Anterior cingulate cortex (tissue), 58 donors: ENCODE data around the gene TNS4.
A peak's percentile ranks its signal among the peaks of the same experiment; 100 is the strongest.

Source experiments
- DNase-seq, 58 donors: peaks; one replicate each; lab custom pipeline; 2025; lab: John Stamatoyannopoulos, UW

TNS4 gene

GRCh38 chr17:40496634-40497420, 4.6 kb downstream of the TNS4 start:
- no peak for DNase-seq

GRCh38 chr17:40496170-40496569, 5.3 kb downstream of the TNS4 start:
- DNase-seq = no peak

GRCh38 chr17:40495140-40495539, 6.3 kb downstream of the TNS4 start:
- no peak for DNase-seq

GRCh38 chr17:40493697-40494096, 7.7 kb downstream of the TNS4 start:
- DNase-seq = no peak

DNA sequence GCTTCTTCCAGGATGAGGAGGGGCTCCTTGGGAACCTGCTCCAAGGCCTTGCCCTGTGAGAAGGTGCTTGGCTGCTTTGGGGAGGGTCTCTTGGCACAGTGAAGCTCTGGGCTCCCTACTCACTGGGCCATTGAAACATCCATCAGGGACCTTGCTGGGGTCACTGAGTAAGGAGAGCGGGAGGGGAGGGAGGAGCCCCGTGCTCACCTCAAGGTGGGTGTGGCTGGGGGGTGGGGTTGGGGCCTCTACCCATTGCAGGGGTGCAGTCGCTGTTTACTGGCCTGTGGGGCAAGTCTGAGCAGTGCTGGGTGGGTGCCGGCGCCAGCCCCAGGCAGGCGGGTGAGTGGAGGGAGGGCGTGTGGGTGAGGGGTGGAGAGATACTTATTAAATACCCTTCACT, 9.9 kb downstream of the TNS4 start:
- DNase-seq = no peak

DNA sequence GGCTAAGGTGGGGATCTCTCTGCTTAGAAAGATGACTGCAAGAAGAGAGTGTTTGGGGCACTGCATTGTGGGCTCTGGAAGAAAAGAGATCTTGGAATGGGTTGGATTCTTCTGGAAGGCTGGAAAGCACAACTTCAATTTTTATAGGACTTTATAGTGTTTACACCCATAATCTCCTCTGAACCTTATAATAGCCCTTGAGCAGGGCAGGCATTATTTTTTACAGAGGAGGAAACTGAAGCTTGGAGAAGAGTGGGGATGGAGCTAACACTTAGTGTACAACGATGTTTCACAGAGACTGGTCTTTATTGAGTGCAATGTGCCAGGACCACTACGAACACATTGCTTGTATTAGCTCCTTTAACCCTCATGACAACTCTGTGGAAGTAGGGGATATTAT, 10.4 kb downstream of the TNS4 start:
- no peak for DNase-seq

DNA sequence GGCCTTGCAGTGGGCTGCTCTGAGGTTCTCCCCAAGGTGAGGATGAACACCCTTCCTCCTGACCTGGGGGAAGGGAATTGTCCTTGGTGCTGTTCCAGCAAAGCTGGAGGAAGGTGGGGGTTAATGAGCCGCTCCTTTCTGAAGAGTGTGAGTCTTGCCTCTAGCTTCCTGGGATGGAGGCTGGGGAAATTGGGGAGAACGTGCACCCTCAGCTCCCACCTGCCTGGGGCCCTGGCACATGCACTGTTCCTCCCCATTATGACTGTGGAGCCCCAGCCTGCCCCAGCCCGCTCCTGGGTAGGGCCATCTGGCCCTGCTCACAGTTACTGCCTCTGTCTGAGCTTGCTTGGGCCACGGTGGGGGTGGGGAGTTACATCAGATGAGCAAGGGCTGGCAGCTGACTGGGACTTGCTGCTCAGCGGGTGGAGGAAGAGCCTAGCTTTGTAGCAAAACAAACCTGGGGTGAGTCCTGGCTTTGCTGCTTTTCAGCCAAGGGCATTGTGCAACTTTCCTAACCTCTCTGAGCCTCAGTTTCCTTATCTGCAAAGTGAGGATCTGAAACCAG, 11.1 kb downstream of the TNS4 start:
- peak in 49 of 58 donors; percentile 3 to 85 (median 52) for DNase-seq

DNA sequence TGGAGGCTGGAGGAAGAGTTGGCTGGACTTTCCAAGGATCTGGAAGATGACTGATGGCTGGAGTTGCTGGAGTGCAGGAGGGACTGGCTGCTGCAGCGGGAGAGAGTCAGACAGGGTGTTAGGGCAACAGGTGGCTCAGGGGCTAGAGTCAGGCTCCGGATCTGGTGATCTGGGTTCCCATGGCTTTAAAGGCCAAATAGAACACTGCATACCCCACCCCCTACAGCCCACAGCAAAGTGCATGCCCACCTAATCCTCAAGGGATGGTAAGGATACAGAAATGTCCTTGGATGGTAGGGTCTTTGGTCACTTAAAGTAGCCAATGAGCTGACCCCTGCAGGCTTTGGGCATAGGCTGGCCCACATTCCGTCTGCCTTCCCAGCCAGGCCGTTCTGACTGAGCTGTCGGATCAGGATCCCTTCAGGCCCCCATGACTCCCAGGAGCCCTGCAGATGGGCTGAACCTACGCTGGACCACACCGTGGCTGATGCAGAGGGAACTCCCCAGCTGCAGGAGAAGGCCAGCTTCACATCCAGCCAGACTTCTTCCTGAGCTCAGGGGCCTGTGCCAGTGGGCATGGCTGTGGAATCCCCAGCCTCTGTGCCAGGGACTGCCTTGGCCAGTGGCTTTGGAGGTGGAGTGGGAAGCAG, 13.9 kb downstream of the TNS4 start:
- no peak for DNase-seq

GRCh38 chr17:40486522-40487370, 14.7 kb downstream of the TNS4 start:
- no peak for DNase-seq

- DNase-seq = no peak
These were observed 15.4 kb downstream of the TNS4 start for GRCh38 chr17:40485851-40486521.

GRCh38 chr17:40484973-40485530, 16.4 kb downstream of the TNS4 start:
- no peak for DNase-seq

DNA sequence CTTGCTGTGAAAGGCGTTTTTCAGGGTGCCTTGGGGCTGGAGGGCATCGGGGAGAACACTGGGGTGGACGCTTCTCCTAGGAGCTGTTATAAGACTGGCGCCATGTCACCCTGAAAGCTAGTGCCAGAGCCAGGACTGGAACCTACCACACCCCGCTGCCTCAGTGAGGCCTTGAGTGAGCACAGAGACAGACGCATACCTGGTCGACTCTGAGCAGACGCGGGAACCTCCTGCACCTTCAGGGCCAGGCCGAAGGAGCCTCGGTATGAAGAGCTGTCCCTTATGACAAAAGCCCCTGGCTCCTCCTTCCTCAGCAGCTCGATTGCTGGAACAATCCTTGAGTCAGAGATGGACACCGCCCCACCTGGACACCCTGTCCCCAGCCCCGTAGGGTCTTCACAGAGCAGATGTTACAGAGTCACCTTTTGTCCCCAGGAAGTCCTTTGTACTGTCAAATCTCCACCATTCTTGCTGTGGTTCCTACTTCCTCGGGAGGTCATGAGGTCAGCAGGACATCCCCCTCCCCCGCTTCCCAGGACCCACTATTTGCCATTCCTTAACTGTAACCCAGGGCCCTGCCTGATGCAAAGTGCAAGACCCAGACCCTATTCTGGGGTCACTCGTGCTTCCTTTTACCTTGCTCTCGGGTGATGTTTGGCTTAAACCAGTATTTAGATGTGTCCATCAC, 17.0 kb downstream of the TNS4 start:
- no peak for DNase-seq

DNA sequence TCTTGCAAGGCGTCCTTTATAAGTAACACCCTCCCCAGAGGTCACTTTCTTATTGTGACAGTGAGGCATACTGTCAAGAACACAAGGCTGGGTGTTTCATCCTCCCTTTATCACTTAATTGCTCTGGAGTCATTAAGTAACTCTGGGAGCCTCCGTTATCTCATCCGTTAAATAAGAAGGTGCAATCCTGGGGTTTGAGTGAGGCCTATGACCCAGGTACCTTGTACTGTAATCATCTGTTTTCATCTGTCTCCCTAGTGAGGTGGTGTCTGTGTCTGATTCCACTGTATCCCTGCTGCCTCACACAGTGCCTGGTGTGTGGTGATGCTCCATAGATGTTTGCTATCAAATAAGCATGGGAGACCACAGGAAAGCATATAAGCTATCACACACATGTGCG, 17.7 kb downstream of the TNS4 start:
- DNase-seq = no peak

DNA sequence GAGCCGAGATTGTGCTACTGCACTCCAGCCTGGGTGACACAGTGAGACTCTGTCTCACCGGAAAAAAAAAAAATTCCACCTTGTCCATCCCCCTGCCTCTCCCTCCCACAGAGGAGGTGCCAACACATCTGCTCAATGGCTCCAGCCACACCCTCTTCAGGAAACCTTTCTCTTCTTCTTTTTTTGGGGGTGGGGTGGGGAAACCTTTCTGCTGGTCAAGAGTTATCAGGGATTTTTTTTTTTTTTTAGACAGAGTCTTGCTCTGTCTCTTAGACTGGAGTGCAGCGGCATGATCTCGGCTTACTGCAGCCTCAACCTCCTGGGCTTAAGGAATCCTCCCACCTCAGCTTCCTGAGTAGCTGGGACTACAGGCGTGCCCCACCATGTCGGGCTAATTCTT, 18.7 kb downstream of the TNS4 start:
- no peak for DNase-seq

- DNase-seq = no peak
These were observed 20.3 kb downstream of the TNS4 start for GRCh38 chr17:40481106-40481505.

DNA sequence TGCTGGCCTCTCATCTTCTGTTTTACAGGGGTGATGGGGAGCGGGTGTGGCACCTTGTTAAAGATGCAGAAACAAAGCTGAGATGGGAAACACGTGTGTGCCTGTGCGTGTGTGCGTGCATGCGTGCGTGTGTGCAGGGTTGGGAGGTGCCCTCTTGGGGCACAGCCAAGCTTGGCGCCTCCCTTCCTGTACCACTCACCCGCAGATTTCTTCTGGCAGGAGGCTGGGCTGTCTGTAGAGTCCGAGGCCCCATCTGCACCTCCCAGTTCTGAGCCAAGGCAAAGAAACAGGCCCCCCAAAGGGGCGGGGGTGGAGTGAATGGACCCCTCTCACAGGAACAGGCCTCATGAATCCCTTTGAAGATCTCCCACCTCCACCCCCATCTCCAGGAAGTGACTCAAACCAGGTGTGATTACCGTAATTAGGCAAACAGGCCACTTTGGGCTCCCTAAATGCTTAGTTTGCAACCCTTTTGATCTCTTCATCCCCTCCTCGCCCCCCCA, 20.9 kb downstream of the TNS4 start:
- no peak for DNase-seq

GRCh38 chr17:40479754-40480480, 21.5 kb downstream of the TNS4 start:
- no peak for DNase-seq

DNA sequence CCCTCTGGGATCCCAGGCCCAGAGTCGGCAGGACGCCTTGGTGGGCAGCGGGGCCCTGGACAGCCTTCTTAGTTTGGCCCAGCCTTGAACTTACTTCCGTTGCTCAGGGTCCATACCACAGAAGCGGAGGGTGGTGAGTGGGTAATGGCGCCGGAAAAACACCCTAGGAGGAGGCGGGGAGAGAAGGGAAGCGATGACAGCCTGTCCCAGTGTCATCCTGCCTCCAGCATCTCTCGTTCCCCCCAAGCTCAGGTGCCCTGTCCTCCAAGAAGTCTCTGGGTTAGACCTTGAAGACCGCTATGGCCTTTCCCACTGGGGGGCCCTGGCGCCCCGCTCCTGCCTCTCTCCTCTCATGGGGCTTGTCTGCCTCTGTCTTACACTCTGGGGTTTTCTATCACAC, 22.9 kb downstream of the TNS4 start:
- no peak for DNase-seq

- no peak for DNase-seq
These were observed 23.6 kb downstream of the TNS4 start for GRCh38 chr17:40477796-40478195.
